Measurements from ENCODE around the gene CCM2.

The CCM2 gene

GRCh38 chr7:45000093-45001032 lies at the start of gene CCM2:
TSS of gene CCM2 (plus strand) at chr7:45000201. CDS start at chr7:45000334, 133 bp downstream.
- DNase-seq, result no peak

GRCh38 chr7:44953156-44953555 lies 46.8 kb upstream of the CCM2 start:
- DNase-seq, result no peak

- DNase-seq, result no peak
Observed at GRCh38 chr7:44955733-44956132, 44.3 kb upstream of the CCM2 start.

GRCh38 chr7:44956157-44956766 lies 43.7 kb upstream of the CCM2 start:
- no peak for DNase-seq

- DNase-seq, result no peak
Observed at GRCh38 chr7:44958645-44959344, 41.2 kb upstream of the CCM2 start.

GRCh38 chr7:44959433-44959951 lies 40.5 kb upstream of the CCM2 start:
- DNase-seq, result no peak

GRCh38 chr7:44960011-44960580 lies 39.9 kb upstream of the CCM2 start:
- DNase-seq, result no peak

GRCh38 chr7:44961844-44962482 lies 38.0 kb upstream of the CCM2 start:
- DNase-seq, result no peak

GRCh38 chr7:44962483-44963251 lies 37.3 kb upstream of the CCM2 start:
- no peak for DNase-seq

- DNase-seq, result no peak
Observed at GRCh38 chr7:44963364-44964290, 36.4 kb upstream of the CCM2 start.

GRCh38 chr7:44964384-44964830 lies 35.6 kb upstream of the CCM2 start:
- DNase-seq, result no peak

GRCh38 chr7:44964831-44965440 lies 35.1 kb upstream of the CCM2 start:
- no peak for DNase-seq

GRCh38 chr7:44965441-44965903 lies 34.5 kb upstream of the CCM2 start:
- DNase-seq, result no peak

GRCh38 chr7:44965937-44966730 lies 33.9 kb upstream of the CCM2 start:
- DNase-seq, result no peak

GRCh38 chr7:44966731-44967538 lies 33.1 kb upstream of the CCM2 start:
- DNase-seq, result no peak

GRCh38 chr7:44967571-44968446 lies 32.2 kb upstream of the CCM2 start:
- DNase-seq, result no peak

Measured in NCI-H2171 (cell line).